A549 (cell line): ENCODE results near the gene CYP1B1. TPM values are rescaled to one million over a fixed set of nuclear protein-coding genes. Genes with fewer than 3 reads are reported as not detected.

Experiments used
- ATAC-seq, 2 experiments: fragments of 200-7000 bp in 1 of 2; fragments of >200 bp in 1 of 2; cut with Nextera tagmentation in 1 of 2; cut with Tn5 transposase in 1 of 2; 3 replicates each; pipeline versions ENCODE4 v1.8.0 to v1.9.1; 2018 to 2020; ENCODE audit warnings: mild to moderate bottlenecking in 1 of 2, moderate library complexity in 1 of 2
- CTCF ChIA-PET: fragments of 300-600 bp; sonication (Branson Sonifier 250); formaldehyde crosslinking; extraction: SDS; loops from one replicate; lab custom pipeline; 2021; ENCODE audit warnings: antibody characterized with exemption, inconsistent platforms; lab: Yijun Ruan, JAX
- POLR2A ChIA-PET: fragments of 350-600 bp; formaldehyde crosslinking; extraction: SDS; loops from one replicate; lab custom pipeline; 2021; ENCODE audit warnings: antibody characterized with exemption, inconsistent platforms; lab: Yijun Ruan, JAX
- DNase-seq, 2 experiments: peaks; one replicate each; pipeline versions ENCODE4 v3.0.0 to v3.0.0-alpha.2; 2011 to 2016; ENCODE audit warnings: low read depth in 1 of 2, low spot score in 1 of 2
- FAIRE-seq: peaks from 2 replicates; lab custom pipeline; 2011; peaks lifted over from hg19 to GRCh38; lab: Jason Lieb, UNC
- H3K27ac ChIP-seq, 2 experiments: fragments of >200 bp; sonication (Bioruptor Twin); formaldehyde crosslinking; 3 replicates each; pipeline ENCODE4 v1.5.1; 2016 to 2017
- H3K4me1 ChIP-seq: fragments of >200 bp; sonication (Bioruptor Twin); formaldehyde crosslinking; 3 replicates; pipeline ENCODE4 v1.6.1; 2016
- H3K4me2 ChIP-seq: fragments of >200 bp; sonication (Bioruptor Twin); formaldehyde crosslinking; 3 replicates; pipeline ENCODE4 v1.6.1; 2016
- H3K4me3 ChIP-seq: fragments of >200 bp; sonication (Bioruptor Twin); formaldehyde crosslinking; 3 replicates; pipeline ENCODE4 v1.5.1; 2016
- H3K9me3 ChIP-seq: fragments of >200 bp; sonication (Bioruptor Twin); formaldehyde crosslinking; 3 replicates; pipeline ENCODE4 v1.6.1; 2016
- BHLHE40 ChIP-seq: IDR thresholded peaks from 2 replicates; pipeline ENCODE4 v1.6.1; 2012; ENCODE audit warnings: low read depth, low read length, inconsistent platforms
- EP300 ChIP-seq, 2 experiments: fragments of >200 bp; sonication (Bioruptor Twin); formaldehyde crosslinking; IDR thresholded peaks; 2 replicates in 1 of 2; 3 replicates in 1 of 2; pipeline ENCODE4 v1.6.1; 2016 to 2017
- FOSB ChIP-seq: fragments of 250-450 bp; sonication (Bioruptor Pico); IDR thresholded peaks from 2 replicates; pipeline ENCODE4 v1.5.0; 2020; ENCODE audit warnings: mild to moderate bottlenecking, moderate library complexity
- GATA3 ChIP-seq: IDR thresholded peaks from 2 replicates; pipeline ENCODE4 v1.6.1; 2012; ENCODE audit warnings: borderline replicate concordance
- HDAC2 ChIP-seq: fragments of 200-600 bp; sonication (generic); IDR thresholded peaks from 2 replicates; pipeline ENCODE4 v1.6.1; 2016
- HOXB5 ChIP-seq: fragments of 250-450 bp; sonication (Bioruptor Pico); IDR thresholded peaks from 2 replicates; pipeline ENCODE4 v1.5.0; 2020; ENCODE audit warnings: mild to moderate bottlenecking, moderate library complexity
- JUN ChIP-seq, 2 experiments: fragments of >200 bp; sonication (Bioruptor Twin); formaldehyde crosslinking; IDR thresholded peaks; 2 replicates in 1 of 2; 3 replicates in 1 of 2; pipeline ENCODE4 v1.6.1; 2016 to 2017
- JUNB ChIP-seq: fragments of >200 bp; sonication (Bioruptor Twin); formaldehyde crosslinking; IDR thresholded peaks from 2 replicates; pipeline ENCODE4 v1.6.1; 2016
- MAFK ChIP-seq: fragments of 450-650 bp; IDR thresholded peaks from 2 replicates; pipeline ENCODE4 v1.6.1; 2014; ENCODE audit not compliant: partially characterized antibody
- MAX ChIP-seq: IDR thresholded peaks from 2 replicates; pipeline ENCODE4 v1.6.1; 2012
- NFE2L2 ChIP-seq: fragments of 150-350 bp; conservative IDR thresholded peaks from 2 replicates; pipeline ENCODE4 v1.6.1; 2014; ENCODE audit warnings: low read length
- NR3C1 ChIP-seq: fragments of >200 bp; sonication (Bioruptor Twin); formaldehyde crosslinking; IDR thresholded peaks from 3 replicates; pipeline ENCODE4 v1.6.1; 2017
- POLR2A ChIP-seq: IDR thresholded peaks from 2 replicates; pipeline ENCODE4 v1.6.1; 2012; ENCODE audit warnings: mild to moderate bottlenecking, low read length
- POLR2AphosphoS2 ChIP-seq: conservative IDR thresholded peaks from 2 replicates; pipeline ENCODE4 v1.6.1; 2012; ENCODE audit warnings: low read length, improper control_type of control experiment, inconsistent platforms
- RCOR1 ChIP-seq: fragments of 150-350 bp; IDR thresholded peaks from 2 replicates; pipeline ENCODE4 v1.6.1; 2014; ENCODE audit warnings: antibody characterized with exemption, low read length, low read depth
- RFX5 ChIP-seq: fragments of 450-650 bp; IDR thresholded peaks from 2 replicates; pipeline ENCODE4 v1.7.1; 2014; ENCODE audit warnings: antibody characterized with exemption, mild to moderate bottlenecking, moderate library complexity
- RNF2 ChIP-seq: fragments of 200-600 bp; sonication (generic); IDR thresholded peaks from 2 replicates; pipeline ENCODE4 v1.6.1; 2016; ENCODE audit warnings: low read depth, mild to moderate bottlenecking, antibody characterized with exemption, moderate library complexity, borderline replicate concordance
- SMC3 ChIP-seq: fragments of >200 bp; sonication (Bioruptor Twin); formaldehyde crosslinking; IDR thresholded peaks from 3 replicates; pipeline ENCODE4 v1.6.1; 2018; ENCODE audit warnings: inconsistent platforms
- SREBF2 ChIP-seq: fragments of 450-650 bp; IDR thresholded peaks from 2 replicates; pipeline ENCODE4 v1.6.1; 2014; ENCODE audit warnings: mild to moderate bottlenecking, moderate library complexity
- TFCP2L1 ChIP-seq: fragments of 250-450 bp; sonication (Bioruptor Pico); IDR thresholded peaks from 2 replicates; pipeline ENCODE4 v1.5.0; 2021; ENCODE audit warnings: mild to moderate bottlenecking
- ZFP36 ChIP-seq: fragments of 450-650 bp; IDR thresholded peaks from 2 replicates; pipeline ENCODE4 v1.6.1; 2014; ENCODE audit warnings: borderline replicate concordance; ENCODE audit not compliant: partially characterized antibody
- ZNF302 ChIP-seq: fragments of 250-450 bp; sonication (Bioruptor Pico); IDR thresholded peaks from 2 replicates; pipeline ENCODE4 v1.9.0; 2021; ENCODE audit warnings: inconsistent platforms, mild to moderate bottlenecking, moderate library complexity
- WGBS: methylation state at CpG from one replicate; pipeline ENCODE4 v1.1.6; 2017; ENCODE audit errors: missing lambda C conversion rate; 5-methylcytosine and 5-hydroxymethylcytosine counted together
- polyA plus RNA-seq, 4 experiments: library from polyadenylated mRNA; depleted of rRNA in 3 of 4; stranded (reverse); fragments of >200 nt; fragmentation: RNase III in 1 of 4; extraction: RNeasy Plus Mini Kit Qiagen cat#74134 plus additional on column Dnase treatment in 1 of 4; gene quantifications; 2 replicates in 3 of 4; 3 replicates in 1 of 4; pipeline ENCODE4 v1.2.3, GENCODE V29; 2011 to 2017
- TF ChIP-seq, protein P1 (sequence below): fragments of >200 bp; sonication (Bioruptor Twin); formaldehyde crosslinking; IDR thresholded peaks from 3 replicates; pipeline ENCODE4 v1.6.1; 2016
- TF ChIP-seq, protein P2 (sequence below): fragments of 250-450 bp; sonication (Bioruptor Pico); IDR thresholded peaks from 2 replicates; pipeline ENCODE4 v1.5.0; 2021; ENCODE audit warnings: mild to moderate bottlenecking, moderate library complexity, borderline replicate concordance
- TF ChIP-seq, protein P3 (sequence below): fragments of 150-350 bp; IDR thresholded peaks from 2 replicates; pipeline ENCODE4 v1.6.1; 2014; ENCODE audit warnings: low read depth, mild to moderate bottlenecking, low read length

The CYP1B1 gene
- polyA plus RNA-seq, 2 of the 4 experiments (the other 2 are of a cell fraction) = 5.3 to 13.2 TPM

GRCh38 chr2:38032946-38033345, 43.0 kb downstream of the CYP1B1 start:
- 53% methylated on average over 2 of the region's 2 CpGs for WGBS
- CTCF ChIA-PET = no interaction called here

DNA sequence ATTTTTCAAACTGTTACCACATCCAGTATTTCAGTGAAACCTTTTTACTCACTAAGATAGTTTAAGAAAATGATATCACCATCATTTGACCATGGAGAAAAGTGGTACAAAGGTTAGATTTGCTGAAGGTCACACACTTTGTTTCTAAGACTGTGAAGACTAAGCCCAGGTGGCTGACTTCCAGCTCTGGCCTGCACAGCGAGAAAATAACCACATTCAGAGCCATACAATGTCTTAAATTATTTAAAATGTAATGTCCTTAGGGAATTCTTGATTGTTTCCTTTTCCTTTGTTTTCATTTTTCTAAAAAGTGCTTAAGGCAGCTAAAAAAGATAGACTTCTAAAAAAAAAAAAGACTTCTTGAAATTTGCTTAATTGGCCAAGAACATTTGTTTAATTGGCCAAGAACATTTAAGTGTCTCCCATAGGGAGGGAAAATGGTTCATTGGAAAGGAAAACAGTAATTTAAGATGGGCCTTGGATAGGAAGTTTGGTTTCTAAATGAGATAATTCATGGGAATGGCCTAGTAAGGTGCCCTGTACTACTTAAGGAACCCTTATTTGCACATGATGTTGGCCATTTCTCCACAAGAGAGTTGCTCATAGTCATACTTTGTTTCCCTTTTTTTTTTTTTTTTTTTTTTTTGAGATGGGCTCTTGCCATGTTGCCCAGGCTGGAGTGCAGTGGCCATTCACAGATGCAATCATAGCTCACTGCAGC, 45.2 kb downstream of the CYP1B1 start:
- FAIRE-seq = peak; percentile 49
- POLR2A ChIA-PET = no interaction called here
- H3K4me3 ChIP-seq = no peak overlapping the region
- TF ChIP-seq, protein P1, sequence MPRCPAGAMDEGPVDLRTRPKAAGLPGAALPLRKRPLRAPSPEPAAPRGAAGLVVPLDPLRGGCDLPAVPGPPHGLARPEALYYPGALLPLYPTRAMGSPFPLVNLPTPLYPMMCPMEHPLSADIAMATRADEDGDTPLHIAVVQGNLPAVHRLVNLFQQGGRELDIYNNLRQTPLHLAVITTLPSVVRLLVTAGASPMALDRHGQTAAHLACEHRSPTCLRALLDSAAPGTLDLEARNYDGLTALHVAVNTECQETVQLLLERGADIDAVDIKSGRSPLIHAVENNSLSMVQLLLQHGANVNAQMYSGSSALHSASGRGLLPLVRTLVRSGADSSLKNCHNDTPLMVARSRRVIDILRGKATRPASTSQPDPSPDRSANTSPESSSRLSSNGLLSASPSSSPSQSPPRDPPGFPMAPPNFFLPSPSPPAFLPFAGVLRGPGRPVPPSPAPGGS = no peak
- no peak for TF ChIP-seq ZNF302 (CRISPR knock-in tag)
- no peak for TF ChIP-seq BHLHE40
- no peak for TF ChIP-seq HDAC2
- TF ChIP-seq, protein P2, sequence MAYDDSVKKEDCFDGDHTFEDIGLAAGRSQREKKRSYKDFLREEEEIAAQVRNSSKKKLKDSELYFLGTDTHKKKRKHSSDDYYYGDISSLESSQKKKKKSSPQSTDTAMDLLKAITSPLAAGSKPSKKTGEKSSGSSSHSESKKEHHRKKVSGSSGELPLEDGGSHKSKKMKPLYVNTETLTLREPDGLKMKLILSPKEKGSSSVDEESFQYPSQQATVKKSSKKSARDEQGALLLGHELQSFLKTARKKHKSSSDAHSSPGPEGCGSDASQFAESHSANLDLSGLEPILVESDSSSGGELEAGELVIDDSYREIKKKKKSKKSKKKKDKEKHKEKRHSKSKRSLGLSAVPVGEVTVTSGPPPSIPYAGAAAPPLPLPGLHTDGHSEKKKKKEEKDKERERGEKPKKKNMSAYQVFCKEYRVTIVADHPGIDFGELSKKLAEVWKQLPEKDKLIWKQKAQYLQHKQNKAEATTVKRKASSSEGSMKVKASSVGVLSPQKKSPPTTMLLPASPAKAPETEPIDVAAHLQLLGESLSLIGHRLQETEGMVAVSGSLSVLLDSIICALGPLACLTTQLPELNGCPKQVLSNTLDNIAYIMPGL (CRISPR knock-in tag) = no peak
- no peak for TF ChIP-seq NFE2L2
- no peak for TF ChIP-seq MAFK
- no peak for TF ChIP-seq TFCP2L1 (CRISPR knock-in tag)
- TF ChIP-seq, all 56 proteins: peak for 0
- CTCF ChIA-PET = interaction anchor here (0.6 kb wide), 2 partner anchors 47 to 1388 kb away, joined by 3 to 5 read pairs; no protein-coding TSS in a partner anchor
- DNase-seq (no peak), ATAC-seq (no peak)
- Histone ChIP-seq H3K27ac (no peak overlapping the region), H3K4me2 (no peak overlapping the region), H3K4me1 (no peaks in the 10 kb centered on the region), H3K9me3 (no peaks in the 10 kb centered on the region)
- WGBS = 47% methylated on average over 1 of the region's 1 CpG

More at GRCh38 chr2:38032946-38033345, 43.0 kb downstream of the CYP1B1 start:
- no peak overlapping the region for H3K4me3 ChIP-seq
- H3K4me1 ChIP-seq = no peaks in the 10 kb centered on the region
- DNase-seq = no peak
- H3K9me3 ChIP-seq = no peaks in the 10 kb centered on the region
- no peak for FAIRE-seq
- TF ChIP-seq SMC3 (no peak), NR3C1 (no peak), JUN (IDR thresholded peaks at IDR 0.05) (no peak), RCOR1 (no peak), BHLHE40 (no peak), FOSB (CRISPR knock-in tag) (no peak)
- TF ChIP-seq, protein P1 = no peak
- TF ChIP-seq, protein P2 (CRISPR knock-in tag) = no peak
- H3K27ac ChIP-seq = no peak overlapping the region
- H3K4me2 ChIP-seq = no peak overlapping the region
- ATAC-seq = no peak
- POLR2A ChIA-PET = no interaction called here

DNA sequence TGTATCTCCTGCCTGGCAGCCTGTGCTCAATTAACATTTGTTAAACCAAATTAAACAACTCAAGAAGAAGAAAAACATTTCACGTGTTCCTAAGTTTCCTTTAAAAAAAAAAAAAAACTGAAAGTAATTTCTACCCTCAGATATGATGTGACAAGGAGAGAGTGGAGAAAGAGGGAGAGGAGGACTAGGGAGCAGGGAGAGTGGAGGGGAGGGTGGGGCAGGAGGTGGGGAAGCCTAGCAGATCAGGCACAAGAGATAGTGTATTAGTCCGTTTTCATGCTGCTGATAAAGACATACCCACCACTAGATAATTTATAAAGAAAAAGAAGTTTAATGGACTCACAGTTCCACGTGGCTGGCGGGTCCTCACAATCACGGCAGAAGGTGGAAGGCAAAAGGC, 46.4 kb downstream of the CYP1B1 start:
- 71% methylated on average over 5 of the region's 5 CpGs for WGBS
- CTCF ChIA-PET = no interaction called here

More for the DNA sequence above, 46.4 kb downstream of the CYP1B1 start:
- Histone ChIP-seq H3K4me3 (no peak overlapping the region), H3K27ac (no peak overlapping the region), H3K4me2 (no peak overlapping the region), H3K9me3 (no peaks in the 10 kb centered on the region), H3K4me1 (no peaks in the 10 kb centered on the region)
- TF ChIP-seq RFX5 (no peak), JUN (IDR thresholded peaks at IDR 0.05) (no peak), JUNB (no peak), HOXB5 (no peak), GATA3 (no peak), SMC3 (no peak), MAX (no peak), POLR2A (no peak), POLR2AphosphoS2 (no peak), ZFP36 (no peak), SREBF2 (no peak), RCOR1 (no peak), EP300 (IDR thresholded peaks at IDR 0.05) (no peak), RNF2 (no peak)
- TF ChIP-seq, protein P3, sequence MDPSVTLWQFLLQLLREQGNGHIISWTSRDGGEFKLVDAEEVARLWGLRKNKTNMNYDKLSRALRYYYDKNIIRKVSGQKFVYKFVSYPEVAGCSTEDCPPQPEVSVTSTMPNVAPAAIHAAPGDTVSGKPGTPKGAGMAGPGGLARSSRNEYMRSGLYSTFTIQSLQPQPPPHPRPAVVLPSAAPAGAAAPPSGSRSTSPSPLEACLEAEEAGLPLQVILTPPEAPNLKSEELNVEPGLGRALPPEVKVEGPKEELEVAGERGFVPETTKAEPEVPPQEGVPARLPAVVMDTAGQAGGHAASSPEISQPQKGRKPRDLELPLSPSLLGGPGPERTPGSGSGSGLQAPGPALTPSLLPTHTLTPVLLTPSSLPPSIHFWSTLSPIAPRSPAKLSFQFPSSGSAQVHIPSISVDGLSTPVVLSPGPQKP = no peak
- ATAC-seq (no peak), FAIRE-seq (no peak), DNase-seq (no peak)
- POLR2A ChIA-PET = no interaction called here
